HEK293 (cell line): Measurements from ENCODE around the gene DAPK2.

Experiments used
- CTCF ChIP-seq: fragments of 450-650 bp; formaldehyde crosslinking; IDR thresholded peaks from 2 replicates; pipeline ENCODE4 v1.5.1; 2016; ENCODE audit warnings: missing biosample characterization, missing genetic modification characterization
- ELK4 ChIP-seq: IDR thresholded peaks from 2 replicates; pipeline ENCODE4 v1.6.1; 2011; ENCODE audit warnings: mild to moderate bottlenecking, low read depth, low read length, borderline replicate concordance
- PATZ1 ChIP-seq: fragments of 450-650 bp; formaldehyde crosslinking; IDR thresholded peaks from 2 replicates; pipeline ENCODE4 v1.5.1; 2016; ENCODE audit warnings: missing biosample characterization, missing genetic modification characterization
- ZFP3 ChIP-seq: fragments of 450-650 bp; formaldehyde crosslinking; IDR thresholded peaks from 2 replicates; pipeline ENCODE4 v1.5.1; 2016; ENCODE audit warnings: low read depth, missing biosample characterization, missing genetic modification characterization
- ZNF837 ChIP-seq: fragments of 450-650 bp; formaldehyde crosslinking; IDR thresholded peaks from 2 replicates; pipeline ENCODE4 v1.5.1; 2016; ENCODE audit warnings: missing biosample characterization, missing genetic modification characterization

GRCh38 chr15:63901912-63902670 lies 144.2 kb downstream of the DAPK2 start:
- TF ChIP-seq CTCF (no peak), ZFP3 (tag by site-specific recombination) (no peak), PATZ1 (tag by site-specific recombination) (no peak), ELK4 (no peak), ZNF837 (tag by site-specific recombination) (no peak)
